ENCODE data around the gene DRICH1.

- no peak for TF ChIP-seq POLR2A (IDR thresholded peaks at IDR 0.05)
- no peak for TF ChIP-seq CTCF (IDR thresholded peaks at IDR 0.05)
Measured at GRCh38 chr22:23632178-23632577, at the start of gene DRICH1.

Measured in heart left ventricle (tissue), 13 donors.